GM23338 (cell line): ENCODE data around the gene PLCL1.

Source experiments
- CREB1 ChIP-seq: fragments of 250-450 bp; sonication (Bioruptor Pico); IDR thresholded peaks from 2 replicates; pipeline ENCODE4 v1.5.0; 2020; ENCODE audit warnings: low read depth, mild to moderate bottlenecking, moderate library complexity
- CTCF ChIP-seq, 2 experiments: fragments of 200-600 bp in 1 of 2; sonication (generic) in 1 of 2; conservative IDR thresholded peaks; 2 replicates each; pipeline versions ENCODE4 v1.5.1 to v1.6.1; 2016 to 2017; ENCODE audit warnings: antibody characterized with exemption in 2 of 2, low read depth in 2 of 2, mild to moderate bottlenecking in 2 of 2, moderate library complexity in 1 of 2
- ETS1 ChIP-seq: IDR thresholded peaks from 2 replicates; pipeline ENCODE4 v1.6.1; 2016; ENCODE audit warnings: antibody characterized with exemption
- EZH2 ChIP-seq: fragments of 200-600 bp; sonication (generic); IDR thresholded peaks from one replicate; pipeline ENCODE4 v1.8.0; 2017; ENCODE audit warnings: antibody characterized with exemption, mild to moderate bottlenecking, low read depth; ENCODE audit not compliant: unreplicated experiment
- EZH2phosphoT487 ChIP-seq: fragments of 200-600 bp; sonication (generic); IDR thresholded peaks from one replicate; pipeline ENCODE4 v1.8.1; 2018; ENCODE audit warnings: antibody characterized with exemption; ENCODE audit not compliant: unreplicated experiment
- JUNB ChIP-seq: IDR thresholded peaks from one replicate; pipeline ENCODE4 v1.6.1; 2016; ENCODE audit warnings: antibody characterized with exemption; ENCODE audit not compliant: unreplicated experiment
- POLR2AphosphoS5 ChIP-seq: IDR thresholded peaks from 2 replicates; pipeline ENCODE4 v1.6.1; 2016; ENCODE audit warnings: antibody characterized with exemption, low read depth
- REST ChIP-seq: IDR thresholded peaks from one replicate; pipeline ENCODE4 v1.6.1; 2018; ENCODE audit warnings: antibody characterized with exemption; ENCODE audit not compliant: unreplicated experiment
- STAT1 ChIP-seq: IDR thresholded peaks from one replicate; pipeline ENCODE4 v1.6.1; 2016; ENCODE audit warnings: antibody characterized with exemption; ENCODE audit not compliant: unreplicated experiment
- ZNF114 ChIP-seq: fragments of 250-450 bp; sonication (Bioruptor Pico); IDR thresholded peaks from 2 replicates; pipeline ENCODE4 v1.5.0; 2020; ENCODE audit warnings: mild to moderate bottlenecking, moderate library complexity
- ZNF331 ChIP-seq: fragments of 250-450 bp; sonication (Bioruptor Pico); IDR thresholded peaks from 2 replicates; pipeline ENCODE4 v1.5.0; 2020; ENCODE audit warnings: low read depth, mild to moderate bottlenecking, moderate library complexity
- ZNF462 ChIP-seq: fragments of 250-450 bp; sonication (Bioruptor Pico); IDR thresholded peaks from 2 replicates; pipeline ENCODE4 v1.5.0; 2020; ENCODE audit warnings: mild to moderate bottlenecking, moderate library complexity

GRCh38 chr2:198164843-198165242 is 360.4 kb downstream of the PLCL1 start:
- no peak for TF ChIP-seq CTCF (conservative IDR thresholded peaks at IDR 0.05; ENCODE audit: low read depth in 2 of 2)
- TF ChIP-seq STAT1, result no peak
- no peak for TF ChIP-seq EZH2
- TF ChIP-seq POLR2AphosphoS5, result no peak
- no peak for TF ChIP-seq JUNB
- TF ChIP-seq CREB1 (CRISPR knock-in tag), result no peak
- TF ChIP-seq REST, result no peak
- TF ChIP-seq EZH2phosphoT487, result no peak
- no peak for TF ChIP-seq ZNF331 (CRISPR knock-in tag)
- TF ChIP-seq ETS1, result no peak
- TF ChIP-seq ZNF114, result no peak
- no peak for TF ChIP-seq ZNF462 (CRISPR knock-in tag)
